ENCODE measurements around the gene MYO10.

GRCh38 chr5:16732356-16732755 lies 203.7 kb downstream of the MYO10 start:
- TF ChIP-seq CTCF (IDR thresholded peaks at IDR 0.05) (no peak), ZNF138 (CRISPR knock-in tag; conservative IDR thresholded peaks at IDR 0.05) (no peak), TCF7 (CRISPR knock-in tag; IDR thresholded peaks at IDR 0.05; ENCODE audit: low read depth) (no peak), ZNF532 (CRISPR knock-in tag; IDR thresholded peaks at IDR 0.05; ENCODE audit: borderline replicate concordance) (no peak), ATF2 (CRISPR knock-in tag; IDR thresholded peaks at IDR 0.05; ENCODE audit: borderline replicate concordance, low read depth) (no peak), SP1 (CRISPR knock-in tag; conservative IDR thresholded peaks at IDR 0.05) (no peak), FOXK1 (CRISPR knock-in tag; IDR thresholded peaks at IDR 0.05) (no peak), ZNF219 (CRISPR knock-in tag; IDR thresholded peaks at IDR 0.05; ENCODE audit: borderline replicate concordance) (no peak)
